ENCODE data around the gene TIGD1.

DNA sequence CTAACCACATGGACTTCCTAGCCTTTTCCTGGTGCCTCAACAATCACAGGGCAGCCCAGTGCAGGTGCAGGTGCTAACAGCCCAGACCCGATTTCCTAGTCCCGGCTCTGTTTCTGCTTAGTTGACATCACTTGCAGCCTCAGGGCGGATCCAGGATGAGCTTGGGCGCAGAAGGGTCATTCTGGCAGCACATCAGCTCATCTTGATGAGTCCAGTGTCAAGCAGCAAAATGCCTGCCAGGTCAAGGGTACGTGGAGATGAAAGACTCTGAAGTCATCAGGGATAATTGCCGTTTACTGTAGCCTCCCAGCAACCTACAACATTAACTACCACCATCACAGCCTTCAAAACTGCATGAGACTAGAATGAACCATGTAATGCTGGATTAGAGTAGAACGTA lies 43.6 kb upstream of the TIGD1 start:
- no peak for TF ChIP-seq POLR2AphosphoS5 (IDR thresholded peaks at IDR 0.05; ENCODE audit: insufficient read depth in 1 of 2, low read depth in 1 of 2)
- TF ChIP-seq, protein P1, sequence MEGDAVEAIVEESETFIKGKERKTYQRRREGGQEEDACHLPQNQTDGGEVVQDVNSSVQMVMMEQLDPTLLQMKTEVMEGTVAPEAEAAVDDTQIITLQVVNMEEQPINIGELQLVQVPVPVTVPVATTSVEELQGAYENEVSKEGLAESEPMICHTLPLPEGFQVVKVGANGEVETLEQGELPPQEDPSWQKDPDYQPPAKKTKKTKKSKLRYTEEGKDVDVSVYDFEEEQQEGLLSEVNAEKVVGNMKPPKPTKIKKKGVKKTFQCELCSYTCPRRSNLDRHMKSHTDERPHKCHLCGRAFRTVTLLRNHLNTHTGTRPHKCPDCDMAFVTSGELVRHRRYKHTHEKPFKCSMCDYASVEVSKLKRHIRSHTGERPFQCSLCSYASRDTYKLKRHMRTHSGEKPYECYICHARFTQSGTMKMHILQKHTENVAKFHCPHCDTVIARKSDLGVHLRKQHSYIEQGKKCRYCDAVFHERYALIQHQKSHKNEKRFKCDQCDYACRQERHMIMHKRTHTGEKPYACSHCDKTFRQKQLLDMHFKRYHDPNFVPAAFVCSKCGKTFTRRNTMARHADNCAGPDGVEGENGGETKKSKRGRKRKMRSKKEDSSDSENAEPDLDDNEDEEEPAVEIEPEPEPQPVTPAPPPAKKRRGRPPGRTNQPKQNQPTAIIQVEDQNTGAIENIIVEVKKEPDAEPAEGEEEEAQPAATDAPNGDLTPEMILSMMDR (IDR thresholded peaks at IDR 0.05) = no peak
